HepG2 (cell line): Measurements from ENCODE around the gene TUBB. TPM values are rescaled to one million over a fixed set of nuclear protein-coding genes. Genes with fewer than 3 reads are reported as not detected.
A peak's percentile ranks its signal among the peaks of the same experiment; 100 is the strongest.

Experiments
- AGO2 ChIP-seq: fragments of 200-400 bp; formaldehyde crosslinking; optimal IDR thresholded peaks from 2 replicates; pipeline ENCODE3; 2017; ENCODE audit warnings: mild to moderate bottlenecking, low read depth, low read length, moderate library complexity
- ESRRA ChIP-seq: sonication (generic); formaldehyde crosslinking; IDR thresholded peaks from 2 replicates; pipeline ENCODE4 v1.5.1; 2020; ENCODE audit warnings: mild to moderate bottlenecking, low read depth, missing genetic modification reagents
- GFI1 ChIP-seq: sonication (generic); formaldehyde crosslinking; IDR thresholded peaks from 2 replicates; pipeline ENCODE4 v1.5.0; 2020; ENCODE audit warnings: missing genetic modification reagents, mild to moderate bottlenecking, borderline replicate concordance
- KLF6 ChIP-seq: IDR thresholded peaks from 2 replicates; pipeline ENCODE4 v1.8.0; 2016; ENCODE audit warnings: missing biosample characterization, missing genetic modification reagents
- MBD4 ChIP-seq: IDR thresholded peaks from 2 replicates; pipeline ENCODE4 v1.6.1; 2012; ENCODE audit warnings: low read length, inconsistent platforms, borderline replicate concordance
- NKX3-1 ChIP-seq: sonication (generic); formaldehyde crosslinking; IDR thresholded peaks from 2 replicates; pipeline ENCODE4 v1.5.0; 2020; ENCODE audit warnings: missing genetic modification reagents
- PCBP1 ChIP-seq: fragments of 200-400 bp; formaldehyde crosslinking; IDR thresholded peaks from 2 replicates; pipeline ENCODE4 v1.6.1; 2017; ENCODE audit warnings: mild to moderate bottlenecking, low read depth, low read length, borderline replicate concordance
- PHF21A ChIP-seq: sonication (generic); formaldehyde crosslinking; IDR thresholded peaks from 2 replicates; pipeline ENCODE4 v1.5.0; 2020; ENCODE audit warnings: mild to moderate bottlenecking, missing genetic modification reagents
- RORA ChIP-seq: sonication (generic); formaldehyde crosslinking; IDR thresholded peaks from 2 replicates; pipeline ENCODE4 v1.5.0; 2020; ENCODE audit warnings: mild to moderate bottlenecking, missing genetic modification reagents, moderate library complexity
- SMAD9 ChIP-seq: sonication (generic); formaldehyde crosslinking; IDR thresholded peaks from 2 replicates; pipeline ENCODE4 v1.5.1; 2020; ENCODE audit warnings: mild to moderate bottlenecking, missing genetic modification reagents
- ZBTB7A ChIP-seq: sonication (generic); formaldehyde crosslinking; IDR thresholded peaks from 2 replicates; pipeline ENCODE4 v1.8.0; 2022; ENCODE audit warnings: mild to moderate bottlenecking, missing genetic modification reagents
- ZFP36L2 ChIP-seq: sonication (generic); formaldehyde crosslinking; IDR thresholded peaks from 2 replicates; pipeline ENCODE4 v1.4.0; 2020; ENCODE audit warnings: missing genetic modification reagents
- ZNF607 ChIP-seq: sonication (generic); formaldehyde crosslinking; IDR thresholded peaks from 2 replicates; pipeline ENCODE4 v1.5.1; 2020; ENCODE audit warnings: missing genetic modification reagents, mild to moderate bottlenecking, borderline replicate concordance
- polyA plus RNA-seq, 8 experiments: library from polyadenylated mRNA; depleted of rRNA in 3 of 8; stranded (reverse) in 7 of 8; unstranded in 1 of 8; fragments of >200 nt; fragmentation: Illumina TruSeq in 4 of 8; extraction: Trizol in 4 of 8; gene quantifications; 2 replicates each; pipeline versions ENCODE4 v1.2.1 to v1.2.3, GENCODE V29; 2011 to 2016; ENCODE audit warnings: low read depth in 4 of 8, missing spikeins in 1 of 8, mixed read lengths in 1 of 8; ENCODE audit not compliant: insufficient read depth in 1 of 8
- total RNA-seq, 5 experiments: library from RNA; depleted of rRNA; stranded (reverse); fragments of >200 nt; fragmentation: Illumina TruSeq; extraction: Trizol; gene quantifications; 2 replicates each; pipeline ENCODE4 v1.2.3, GENCODE V29; 2016; ENCODE audit warnings: low read depth in 1 of 5
- TF ChIP-seq, protein P1 (sequence below): sonication (generic); formaldehyde crosslinking; IDR thresholded peaks from 2 replicates; pipeline ENCODE4 v1.5.1; 2020; ENCODE audit warnings: mild to moderate bottlenecking, missing genetic modification reagents, moderate library complexity
- TF ChIP-seq, protein P2 (sequence below): sonication (generic); formaldehyde crosslinking; IDR thresholded peaks from 2 replicates; pipeline ENCODE4 v1.4.0; 2020; ENCODE audit warnings: mild to moderate bottlenecking, missing genetic modification reagents, borderline replicate concordance
- TF ChIP-seq, protein P3 (sequence below): sonication (generic); formaldehyde crosslinking; IDR thresholded peaks from 2 replicates; pipeline ENCODE4 v1.4.0; 2020; ENCODE audit warnings: missing genetic modification reagents, mild to moderate bottlenecking, borderline replicate concordance
- TF ChIP-seq, protein P4 (sequence below): sonication (generic); formaldehyde crosslinking; IDR thresholded peaks from 2 replicates; pipeline ENCODE4 v1.5.1; 2020; ENCODE audit warnings: mild to moderate bottlenecking, missing genetic modification reagents, borderline replicate concordance
- TF ChIP-seq, protein P5 (sequence below): sonication (generic); formaldehyde crosslinking; conservative IDR thresholded peaks from 2 replicates; pipeline ENCODE4 v1.5.0; 2020; ENCODE audit warnings: missing genetic modification reagents

TUBB gene
- total and polyA plus RNA-seq, 2 of the 13 experiments (the other 11 are each of a cell fraction or from before 2014, with no cell fraction given), result 911 to 1,163 TPM

DNA sequence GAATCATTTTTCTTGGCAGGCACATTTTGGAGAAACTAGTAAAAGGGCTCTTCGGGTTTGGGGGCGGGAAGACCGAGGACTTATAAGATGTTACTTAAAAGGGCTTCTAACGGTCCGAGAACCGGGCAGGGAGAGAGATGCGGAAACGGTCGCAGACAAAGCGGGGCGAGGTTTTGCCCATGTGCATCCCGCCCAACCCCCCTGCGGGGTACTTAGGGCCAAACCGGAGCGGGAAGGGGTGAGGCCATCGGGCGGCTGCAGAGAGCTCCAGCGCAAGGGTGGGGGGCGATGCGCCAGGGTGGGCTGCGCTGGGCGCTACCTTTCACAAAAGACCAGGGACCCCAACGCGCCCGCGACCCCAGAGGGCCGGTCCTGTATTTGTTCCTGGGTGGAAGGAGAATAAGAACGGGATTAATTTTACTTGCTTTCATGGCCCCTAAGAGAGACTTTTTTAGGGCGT, 616 bp downstream of the TUBB start (continued):
- TF ChIP-seq, protein P1, sequence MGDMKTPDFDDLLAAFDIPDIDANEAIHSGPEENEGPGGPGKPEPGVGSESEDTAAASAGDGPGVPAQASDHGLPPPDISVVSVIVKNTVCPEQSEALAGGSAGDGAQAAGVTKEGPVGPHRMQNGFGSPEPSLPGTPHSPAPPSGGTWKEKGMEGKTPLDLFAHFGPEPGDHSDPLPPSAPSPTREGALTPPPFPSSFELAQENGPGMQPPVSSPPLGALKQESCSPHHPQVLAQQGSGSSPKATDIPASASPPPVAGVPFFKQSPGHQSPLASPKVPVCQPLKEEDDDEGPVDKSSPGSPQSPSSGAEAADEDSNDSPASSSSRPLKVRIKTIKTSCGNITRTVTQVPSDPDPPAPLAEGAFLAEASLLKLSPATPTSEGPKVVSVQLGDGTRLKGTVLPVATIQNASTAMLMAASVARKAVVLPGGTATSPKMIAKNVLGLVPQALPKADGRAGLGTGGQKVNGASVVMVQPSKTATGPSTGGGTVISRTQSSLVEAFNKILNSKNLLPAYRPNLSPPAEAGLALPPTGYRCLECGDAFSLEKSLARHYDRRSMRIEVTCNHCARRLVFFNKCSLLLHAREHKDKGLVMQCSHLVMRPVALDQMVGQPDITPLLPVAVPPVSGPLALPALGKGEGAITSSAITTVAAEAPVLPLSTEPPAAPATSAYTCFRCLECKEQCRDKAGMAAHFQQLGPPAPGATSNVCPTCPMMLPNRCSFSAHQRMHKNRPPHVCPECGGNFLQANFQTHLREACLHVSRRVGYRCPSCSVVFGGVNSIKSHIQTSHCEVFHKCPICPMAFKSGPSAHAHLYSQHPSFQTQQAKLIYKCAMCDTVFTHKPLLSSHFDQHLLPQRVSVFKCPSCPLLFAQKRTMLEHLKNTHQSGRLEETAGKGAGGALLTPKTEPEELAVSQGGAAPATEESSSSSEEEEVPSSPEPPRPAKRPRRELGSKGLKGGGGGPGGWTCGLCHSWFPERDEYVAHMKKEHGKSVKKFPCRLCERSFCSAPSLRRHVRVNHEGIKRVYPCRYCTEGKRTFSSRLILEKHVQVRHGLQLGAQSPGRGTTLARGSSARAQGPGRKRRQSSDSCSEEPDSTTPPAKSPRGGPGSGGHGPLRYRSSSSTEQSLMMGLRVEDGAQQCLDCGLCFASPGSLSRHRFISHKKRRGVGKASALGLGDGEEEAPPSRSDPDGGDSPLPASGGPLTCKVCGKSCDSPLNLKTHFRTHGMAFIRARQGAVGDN, result no peak
- TF ChIP-seq ZBTB7A (0 out of 2 replicates have a peak, but pooled peaks have one; percentile 38), PHF21A (CRISPR knock-in tag) (peak; percentile 57), NKX3-1 (CRISPR knock-in tag) (no peak), SMAD9 (CRISPR knock-in tag) (no peak), ESRRA (no peak), KLF6 (CRISPR knock-in tag) (no peak), GFI1 (0 out of 2 replicates have a peak, but pooled peaks have one; percentile 4), PCBP1 (0 out of 2 replicates have a peak, but pooled peaks have one; percentile 55), ZFP36L2 (CRISPR knock-in tag) (no peak), MBD4 (peak; percentile 57; the same call in 1 of the 2 replicates), RORA (CRISPR knock-in tag) (no peak), AGO2 (peak; percentile 50), ZNF607 (CRISPR knock-in tag) (peak; percentile 53; the same call in 1 of the 2 replicates)
- TF ChIP-seq, protein P2, sequence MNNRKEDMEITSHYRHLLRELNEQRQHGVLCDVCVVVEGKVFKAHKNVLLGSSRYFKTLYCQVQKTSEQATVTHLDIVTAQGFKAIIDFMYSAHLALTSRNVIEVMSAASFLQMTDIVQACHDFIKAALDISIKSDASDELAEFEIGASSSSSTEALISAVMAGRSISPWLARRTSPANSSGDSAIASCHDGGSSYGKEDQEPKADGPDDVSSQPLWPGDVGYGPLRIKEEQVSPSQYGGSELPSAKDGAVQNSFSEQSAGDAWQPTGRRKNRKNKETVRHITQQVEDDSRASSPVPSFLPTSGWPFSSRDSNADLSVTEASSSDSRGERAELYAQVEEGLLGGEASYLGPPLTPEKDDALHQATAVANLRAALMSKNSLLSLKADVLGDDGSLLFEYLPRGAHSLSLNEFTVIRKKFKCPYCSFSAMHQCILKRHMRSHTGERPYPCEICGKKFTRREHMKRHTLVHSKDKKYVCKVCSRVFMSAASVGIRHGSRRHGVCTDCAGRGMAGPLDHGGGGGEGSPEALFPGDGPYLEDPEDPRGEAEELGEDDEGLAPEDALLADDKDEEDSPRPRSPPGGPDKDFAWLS (CRISPR knock-in tag), result no peak
- TF ChIP-seq, protein P3, sequence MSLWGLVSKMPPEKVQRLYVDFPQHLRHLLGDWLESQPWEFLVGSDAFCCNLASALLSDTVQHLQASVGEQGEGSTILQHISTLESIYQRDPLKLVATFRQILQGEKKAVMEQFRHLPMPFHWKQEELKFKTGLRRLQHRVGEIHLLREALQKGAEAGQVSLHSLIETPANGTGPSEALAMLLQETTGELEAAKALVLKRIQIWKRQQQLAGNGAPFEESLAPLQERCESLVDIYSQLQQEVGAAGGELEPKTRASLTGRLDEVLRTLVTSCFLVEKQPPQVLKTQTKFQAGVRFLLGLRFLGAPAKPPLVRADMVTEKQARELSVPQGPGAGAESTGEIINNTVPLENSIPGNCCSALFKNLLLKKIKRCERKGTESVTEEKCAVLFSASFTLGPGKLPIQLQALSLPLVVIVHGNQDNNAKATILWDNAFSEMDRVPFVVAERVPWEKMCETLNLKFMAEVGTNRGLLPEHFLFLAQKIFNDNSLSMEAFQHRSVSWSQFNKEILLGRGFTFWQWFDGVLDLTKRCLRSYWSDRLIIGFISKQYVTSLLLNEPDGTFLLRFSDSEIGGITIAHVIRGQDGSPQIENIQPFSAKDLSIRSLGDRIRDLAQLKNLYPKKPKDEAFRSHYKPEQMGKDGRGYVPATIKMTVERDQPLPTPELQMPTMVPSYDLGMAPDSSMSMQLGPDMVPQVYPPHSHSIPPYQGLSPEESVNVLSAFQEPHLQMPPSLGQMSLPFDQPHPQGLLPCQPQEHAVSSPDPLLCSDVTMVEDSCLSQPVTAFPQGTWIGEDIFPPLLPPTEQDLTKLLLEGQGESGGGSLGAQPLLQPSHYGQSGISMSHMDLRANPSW (CRISPR knock-in tag), result peak; percentile 37; the same call in 1 of the 2 replicates
- TF ChIP-seq, protein P4, sequence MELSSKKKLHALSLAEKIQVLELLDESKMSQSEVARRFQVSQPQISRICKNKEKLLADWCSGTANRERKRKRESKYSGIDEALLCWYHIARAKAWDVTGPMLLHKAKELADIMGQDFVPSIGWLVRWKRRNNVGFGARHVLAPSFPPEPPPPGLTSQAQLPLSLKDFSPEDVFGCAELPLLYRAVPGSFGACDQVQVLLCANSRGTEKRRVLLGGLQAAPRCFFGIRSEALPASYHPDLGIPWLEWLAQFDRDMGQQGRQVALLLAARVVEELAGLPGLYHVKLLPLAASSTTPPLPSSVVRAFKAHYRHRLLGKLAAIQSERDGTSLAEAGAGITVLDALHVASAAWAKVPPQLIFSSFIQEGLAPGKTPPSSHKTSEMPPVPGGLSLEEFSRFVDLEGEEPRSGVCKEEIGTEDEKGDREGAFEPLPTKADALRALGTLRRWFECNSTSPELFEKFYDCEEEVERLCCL, result no peak
- TF ChIP-seq, protein P5, sequence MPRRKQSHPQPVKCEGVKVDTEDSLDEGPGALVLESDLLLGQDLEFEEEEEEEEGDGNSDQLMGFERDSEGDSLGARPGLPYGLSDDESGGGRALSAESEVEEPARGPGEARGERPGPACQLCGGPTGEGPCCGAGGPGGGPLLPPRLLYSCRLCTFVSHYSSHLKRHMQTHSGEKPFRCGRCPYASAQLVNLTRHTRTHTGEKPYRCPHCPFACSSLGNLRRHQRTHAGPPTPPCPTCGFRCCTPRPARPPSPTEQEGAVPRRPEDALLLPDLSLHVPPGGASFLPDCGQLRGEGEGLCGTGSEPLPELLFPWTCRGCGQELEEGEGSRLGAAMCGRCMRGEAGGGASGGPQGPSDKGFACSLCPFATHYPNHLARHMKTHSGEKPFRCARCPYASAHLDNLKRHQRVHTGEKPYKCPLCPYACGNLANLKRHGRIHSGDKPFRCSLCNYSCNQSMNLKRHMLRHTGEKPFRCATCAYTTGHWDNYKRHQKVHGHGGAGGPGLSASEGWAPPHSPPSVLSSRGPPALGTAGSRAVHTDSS, result 0 out of 2 replicates have a peak, but pooled peaks have one; percentile 47
